ENCODE measurements around the gene PCNA. TPM values are rescaled to one million over a fixed set of nuclear protein-coding genes. Genes with fewer than 3 reads are reported as not detected.

Gene PCNA
- total and polyA plus RNA-seq, 2 of the 4 experiments (the other 2 are of a cell fraction), result 155 to 213 TPM

GRCh38 chr20:5154543-5154925, 34.8 kb upstream of the PCNA start:
- Histone ChIP-seq H4K91ac (ENCODE audit: insufficient read depth, low read depth, low read length) (no peak overlapping the region), H2AK9ac (replicated peaks; ENCODE audit: low read depth, low read length, poor library complexity) (no peak overlapping the region), H3K9ac (ENCODE audit: low read depth, low read length) (no peak overlapping the region), H3K9me3 (ENCODE audit: control insufficient read depth, insufficient read depth, low read length) (no peaks in the 10 kb centered on the region), H4K5ac (ENCODE audit: low read depth, low read length) (no peak overlapping the region), H4K8ac (ENCODE audit: low read depth in 2 of 2, low read length in 2 of 2) (peak overlapping the region in 1 of 2 experiments; percentile 30; a peak in 1 of 4 replicates), H2BK20ac (ENCODE audit: low read depth, low read length) (peak overlapping the region; percentile 53; the same call in 1 of the 2 replicates), H4K20me1 (ENCODE audit: insufficient read depth, low read length) (peaks cover 22% of the 10 kb centered on the region), H3K18ac (ENCODE audit: low read depth, low read length) (no peak overlapping the region), H3K4me1 (ENCODE audit: control insufficient read depth, insufficient read depth, low read length) (peaks cover 32% of the 10 kb centered on the region), H3K27ac (ENCODE audit: insufficient read depth, low read length) (no peak overlapping the region), H3K14ac (replicated peaks; ENCODE audit: low read depth, low read length) (0 out of 2 replicates have a peak overlapping the region, but pooled peaks have one; percentile 61), H2BK5ac (ENCODE audit: low read depth, low read length, poor library complexity, severe bottlenecking) (no peak overlapping the region), H3K56ac (ENCODE audit: extremely low read depth, insufficient read depth, low read length) (no peak overlapping the region), H2AFZ (replicated peaks; ENCODE audit: low read length, poor library complexity) (no peak overlapping the region), H3K36me3 (ENCODE audit: control insufficient read depth, insufficient read depth, low read length) (no peaks in the 10 kb centered on the region), H2BK120ac (ENCODE audit: low read depth, low read length) (peak overlapping the region; percentile 58; the same call in 1 of the 2 replicates), H2AK5ac (ENCODE audit: low read depth, low read length) (peak overlapping the region; percentile 57; the same call in 1 of the 2 replicates), H3K27me3 (ENCODE audit: control insufficient read depth, insufficient read depth, low read length) (no peaks in the 10 kb centered on the region), H3K9me1 (ENCODE audit: insufficient read depth, low read length) (peaks cover 39% of the 10 kb centered on the region), H3K4ac (ENCODE audit: low read depth, low read length) (peak overlapping the region; percentile 4; the same call in 1 of the 2 replicates), H3K79me1 (ENCODE audit: low read depth in 1 of 2, low read length in 2 of 2) (peaks cover 51 to 89% of the 10 kb centered on the region in 2 experiments), H3K4me2 (ENCODE audit: low read depth, low read length) (no peak overlapping the region), H3K23ac (ENCODE audit: low read depth, low read length) (peak overlapping the region; percentile 41; the same call in 1 of the 2 replicates), H2BK15ac (ENCODE audit: low read depth, low read length) (no peak overlapping the region), H3K4me3 (ENCODE audit: insufficient read depth, low read depth, low read length) (no peak overlapping the region)
- intact Hi-C loops (cut with micrococcal nuclease), result no loop called here
- no peak for ATAC-seq (ENCODE audit: low read depth)
- no TSS peak for BruUV-seq (replicated peaks)
- TF ChIP-seq POLR2A (IDR thresholded peaks at IDR 0.05; ENCODE audit: low read depth, low read length) (no peak), NFE2L2 (IDR thresholded peaks at IDR 0.05; ENCODE audit: low read depth, low read length) (no peak), MXI1 (IDR thresholded peaks at IDR 0.05; ENCODE audit: borderline replicate concordance, low read depth, low read length) (no peak), RAD21 (IDR thresholded peaks at IDR 0.05; ENCODE audit: low read length) (no peak), RCOR1 (IDR thresholded peaks at IDR 0.05; ENCODE audit: insufficient replicate concordance, low read length) (no peak), RFX5 (IDR thresholded peaks at IDR 0.05; ENCODE audit: low read depth, low read length) (no peak), FOS (IDR thresholded peaks at IDR 0.05; ENCODE audit: low read depth, low read length) (no peak), CTCF (conservative IDR thresholded peaks at IDR 0.05; ENCODE audit: low read depth, low read length) (no peak), ELK1 (IDR thresholded peaks at IDR 0.05; ENCODE audit: borderline replicate concordance, low read depth, low read length) (no peak), MAFK (IDR thresholded peaks at IDR 0.05; ENCODE audit: low read depth, low read length) (no peak)
- dilution Hi-C loops (cut with HindIII; ENCODE audit: low sequenced_read_pairs, unreplicated experiment), result no loop called here
- CTCF ChIA-PET, result no interaction called here
- POLR2A ChIA-PET (ENCODE audit: unreplicated experiment), result no interaction called here
- DNase-seq, result no peak
- in situ Hi-C loops (cut with MboI; ENCODE audit: low sequenced_read_pairs), result no loop called here
- no CpG with 5 or more reads among the region's 6 CpGs for WGBS, 2 experiments (ENCODE audit: extremely low coverage in 2 of 2, insufficient read length in 1 of 2)
